WERI-Rb-1 (cell line): Measurements from ENCODE around the gene TMEM179B.
"Not testable (repeated sequence)": the region's sequence is repeated elsewhere in the genome, so short reads cannot be mapped to it uniquely, and the experiment has no call there.

Experiments
- DNase-seq: peaks from one replicate; pipeline ENCODE4 v3.0.0-alpha.2; 2020
- H3K27ac ChIP-seq: fragments of 250-450 bp; sonication (Bioruptor Pico); 2 replicates; pipeline ENCODE4 v1.5.1; 2020; ENCODE audit warnings: mild to moderate bottlenecking, moderate library complexity
- H3K27me3 ChIP-seq: fragments of 250-450 bp; sonication (Bioruptor Pico); 2 replicates; pipeline ENCODE4 v1.5.1; 2021; ENCODE audit warnings: mild to moderate bottlenecking, low read depth, moderate library complexity; ENCODE audit not compliant: insufficient read depth, severe bottlenecking
- H3K36me3 ChIP-seq: fragments of 250-450 bp; sonication (Bioruptor Pico); 2 replicates; pipeline ENCODE4 v1.5.1; 2020; ENCODE audit warnings: mild to moderate bottlenecking, moderate library complexity
- H3K4me3 ChIP-seq: 2 replicates; pipeline ENCODE4 v1.5.1; 2011; ENCODE audit warnings: low read depth, mild to moderate bottlenecking, control low read depth, low read length
- H3K9me3 ChIP-seq: fragments of 250-450 bp; sonication (Bioruptor Pico); 2 replicates; pipeline ENCODE4 v1.5.1; 2021; ENCODE audit warnings: mild to moderate bottlenecking, moderate library complexity; ENCODE audit not compliant: severe bottlenecking
- TF ChIP-seq, protein P1 (sequence below): IDR thresholded peaks from 2 replicates; pipeline ENCODE4 v1.5.1; 2011; ENCODE audit warnings: low read depth, mild to moderate bottlenecking, control low read depth, inconsistent platforms, low read length

Gene TMEM179B

DNA sequence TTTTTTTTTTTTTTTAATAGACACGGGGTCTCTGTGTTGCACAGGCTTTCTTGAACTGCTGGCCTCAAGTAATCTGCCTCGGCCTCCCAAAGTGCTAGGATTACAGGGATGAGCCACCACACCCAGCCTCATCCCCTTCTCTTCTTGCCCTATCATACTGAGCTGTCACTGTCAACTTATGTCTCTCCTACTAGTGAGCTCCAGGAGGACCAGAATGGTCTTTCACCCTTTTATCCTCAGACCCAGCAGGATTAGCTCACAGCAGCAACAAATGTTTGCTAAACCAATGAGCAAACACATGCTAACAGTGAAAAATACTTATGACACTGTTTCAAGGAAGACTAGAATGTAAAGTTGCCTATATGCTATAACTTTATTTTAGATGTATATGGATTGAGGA lies 24.5 kb downstream of the TMEM179B start:
- TF ChIP-seq, protein P1, sequence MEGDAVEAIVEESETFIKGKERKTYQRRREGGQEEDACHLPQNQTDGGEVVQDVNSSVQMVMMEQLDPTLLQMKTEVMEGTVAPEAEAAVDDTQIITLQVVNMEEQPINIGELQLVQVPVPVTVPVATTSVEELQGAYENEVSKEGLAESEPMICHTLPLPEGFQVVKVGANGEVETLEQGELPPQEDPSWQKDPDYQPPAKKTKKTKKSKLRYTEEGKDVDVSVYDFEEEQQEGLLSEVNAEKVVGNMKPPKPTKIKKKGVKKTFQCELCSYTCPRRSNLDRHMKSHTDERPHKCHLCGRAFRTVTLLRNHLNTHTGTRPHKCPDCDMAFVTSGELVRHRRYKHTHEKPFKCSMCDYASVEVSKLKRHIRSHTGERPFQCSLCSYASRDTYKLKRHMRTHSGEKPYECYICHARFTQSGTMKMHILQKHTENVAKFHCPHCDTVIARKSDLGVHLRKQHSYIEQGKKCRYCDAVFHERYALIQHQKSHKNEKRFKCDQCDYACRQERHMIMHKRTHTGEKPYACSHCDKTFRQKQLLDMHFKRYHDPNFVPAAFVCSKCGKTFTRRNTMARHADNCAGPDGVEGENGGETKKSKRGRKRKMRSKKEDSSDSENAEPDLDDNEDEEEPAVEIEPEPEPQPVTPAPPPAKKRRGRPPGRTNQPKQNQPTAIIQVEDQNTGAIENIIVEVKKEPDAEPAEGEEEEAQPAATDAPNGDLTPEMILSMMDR = no peak
- peak; percentile 18 for DNase-seq
- Histone ChIP-seq H3K27me3 (no peaks in the 10 kb centered on the region), H3K27ac (no peak overlapping the region), H3K36me3 (peaks cover 14% of the 10 kb centered on the region), H3K4me3 (no peak overlapping the region), H3K9me3 (no peaks in the 10 kb centered on the region)

DNA sequence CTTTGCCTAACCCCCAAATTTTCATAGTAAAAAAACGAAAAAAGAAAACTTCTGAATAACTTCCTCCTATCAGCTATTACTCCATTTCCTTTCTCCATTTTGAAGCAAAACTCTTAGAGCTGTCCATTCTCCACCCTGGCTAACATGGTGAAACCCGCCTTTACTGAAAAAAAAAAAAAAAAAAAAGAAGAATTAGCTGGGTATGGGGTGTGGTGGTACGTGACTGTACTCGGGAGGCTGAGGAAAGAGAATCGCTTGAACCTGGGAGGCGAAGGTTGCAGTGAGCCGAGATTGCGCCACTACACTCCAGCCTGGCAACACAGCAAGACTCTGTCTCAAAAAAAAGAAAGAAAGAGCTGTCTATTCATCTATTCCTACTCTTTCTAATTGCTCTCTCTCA lies 29.4 kb downstream of the TMEM179B start:
- Histone ChIP-seq H3K27me3 (no peaks in the 10 kb centered on the region), H3K9me3 (no peaks in the 10 kb centered on the region), H3K27ac (no peak overlapping the region), H3K4me3 (no peak overlapping the region), H3K36me3 (peaks cover 31% of the 10 kb centered on the region)
- no peak for DNase-seq
- TF ChIP-seq, protein P1 = no peak

DNA sequence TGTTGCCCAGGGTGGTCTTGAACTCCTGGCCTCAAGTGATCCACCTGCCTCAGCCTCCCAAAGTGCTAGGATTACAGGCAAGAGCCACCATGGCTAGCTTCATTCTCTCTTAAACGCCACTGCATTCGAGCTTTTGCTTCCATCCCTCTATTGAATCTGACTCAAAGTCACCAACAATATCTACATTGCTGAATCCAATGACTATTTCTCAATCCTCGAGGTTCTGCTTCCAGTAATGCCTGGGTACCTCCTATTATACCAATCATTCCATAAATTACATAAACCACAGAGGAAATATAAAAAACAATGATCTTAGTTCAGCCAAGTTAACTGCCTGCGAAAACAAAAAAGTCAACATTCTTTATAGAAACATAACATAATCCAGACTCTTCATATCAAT lies 29.9 kb downstream of the TMEM179B start:
- TF ChIP-seq, protein P1 = no peak
- H3K27me3 ChIP-seq = no peaks in the 10 kb centered on the region
- H3K27ac ChIP-seq = no peak overlapping the region

DNA sequence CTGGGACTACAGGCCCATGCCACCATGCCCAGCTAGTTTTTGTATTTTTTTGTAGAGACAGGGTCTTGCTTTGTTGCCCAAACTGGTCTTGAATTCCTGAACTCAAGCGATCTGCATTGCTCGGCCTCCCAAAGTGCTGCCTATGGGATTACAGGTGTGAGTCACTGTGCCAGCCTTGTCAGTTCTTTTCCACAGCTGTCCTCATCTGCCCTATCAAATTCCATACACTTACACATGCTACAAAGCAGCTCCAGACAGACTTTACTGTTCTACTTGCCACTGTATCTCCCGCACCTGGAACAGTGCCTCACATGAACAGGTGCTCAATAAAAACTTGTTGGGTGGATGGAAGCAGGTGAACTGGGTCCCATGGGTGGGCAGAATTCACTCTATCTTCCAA lies 36.5 kb downstream of the TMEM179B start:
- no peak overlapping the region for H3K27ac ChIP-seq
- H3K4me3 ChIP-seq = no peak overlapping the region
- no peaks in the 10 kb centered on the region for H3K9me3 ChIP-seq
- H3K36me3 ChIP-seq = peaks cover 74% of the 10 kb centered on the region
- H3K27me3 ChIP-seq = no peaks in the 10 kb centered on the region
- no peak for DNase-seq
- TF ChIP-seq, protein P1 = no peak

More for the DNA sequence above, 29.9 kb downstream of the TMEM179B start:
- Histone ChIP-seq H3K4me3 (no peak overlapping the region), H3K36me3 (peaks cover 37% of the 10 kb centered on the region), H3K9me3 (no peaks in the 10 kb centered on the region)
- DNase-seq = no peak

DNA sequence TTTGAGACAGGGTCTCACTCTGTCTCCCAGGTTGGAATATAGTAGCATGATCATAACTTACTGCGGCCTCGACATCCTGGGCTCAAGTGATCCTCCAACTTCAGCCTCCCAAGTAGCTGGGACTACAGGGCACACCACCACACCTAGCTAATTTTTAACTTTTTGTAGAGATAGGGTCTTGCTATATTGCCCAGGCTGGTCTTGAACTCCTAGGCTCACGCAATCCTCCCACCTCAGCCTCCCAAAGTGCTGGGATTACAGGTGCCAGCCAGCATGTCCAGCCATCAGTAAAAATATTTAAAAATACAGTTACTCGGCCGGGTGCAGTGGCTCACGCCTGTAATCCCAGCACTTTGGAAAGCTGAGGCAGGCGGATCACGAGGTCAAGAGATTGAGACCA lies 40.9 kb downstream of the TMEM179B start:
- H3K9me3 ChIP-seq, H3K27me3 ChIP-seq, DNase-seq, H3K27ac ChIP-seq, H3K4me3 ChIP-seq: not testable (repeated sequence)
- H3K36me3 ChIP-seq = peaks cover 59% of the 10 kb centered on the region

DNA sequence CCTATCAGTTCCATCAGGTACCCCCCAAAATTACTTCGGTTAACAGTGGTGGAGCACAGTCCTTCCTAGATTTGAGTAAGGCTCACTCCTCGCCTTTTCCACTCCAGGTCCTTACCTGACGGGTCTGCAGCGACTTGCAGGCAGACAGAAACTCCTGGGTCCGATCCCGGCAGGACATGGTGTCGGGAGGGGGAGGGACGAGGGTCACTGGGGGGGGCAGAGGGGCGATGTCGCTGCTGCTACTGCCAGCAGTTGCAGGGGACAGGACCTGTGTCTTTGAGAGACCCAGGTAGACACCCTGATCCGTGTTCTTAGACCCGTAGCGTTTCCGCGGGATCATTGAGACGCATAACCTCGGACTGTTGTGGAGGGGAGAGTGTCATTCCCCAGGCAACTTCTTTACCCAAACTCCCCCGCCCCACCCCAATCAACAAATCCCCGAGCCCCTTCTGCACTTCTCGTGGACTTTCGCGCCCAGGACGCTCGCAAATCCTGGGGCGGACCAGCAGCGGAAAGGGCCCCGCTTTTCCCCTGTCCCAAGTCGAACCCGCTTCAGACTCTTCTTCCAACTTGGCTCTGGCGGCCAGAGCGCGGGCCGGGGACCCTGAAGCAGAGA lies 43.8 kb downstream of the TMEM179B start:
- peaks cover 54% of the 10 kb centered on the region for H3K36me3 ChIP-seq
- H3K27ac ChIP-seq = peak overlapping the region; percentile 85
- no peaks in the 10 kb centered on the region for H3K27me3 ChIP-seq
- no peaks in the 10 kb centered on the region for H3K9me3 ChIP-seq
- DNase-seq = no peak
- TF ChIP-seq, protein P1 = no peak
- peak overlapping the region; percentile 68 for H3K4me3 ChIP-seq
